Breast epithelium (tissue), 3 donors: ENCODE measurements around the gene THADA.

ENCODE experiments used
- POLR2A ChIP-seq: fragments of 450-650 bp; IDR thresholded peaks from one replicate; pipeline ENCODE4 v1.6.1; 2016; ENCODE audit warnings: antibody characterized with exemption, mild to moderate bottlenecking, moderate library complexity
- POLR2AphosphoS5 ChIP-seq, 3 donors: sonication (generic); formaldehyde crosslinking; IDR thresholded peaks; one replicate each; pipeline ENCODE4 v1.6.1; 2017; ENCODE audit warnings: antibody characterized with exemption in 3 of 3
- TF ChIP-seq, protein P1 (sequence below), 3 donors: fragments of 450-650 bp; IDR thresholded peaks; one replicate each; pipeline ENCODE4 v1.5.1; 2016 to 2017; ENCODE audit warnings: antibody characterized with exemption in 3 of 3, mild to moderate bottlenecking in 3 of 3, moderate library complexity in 3 of 3

DNA sequence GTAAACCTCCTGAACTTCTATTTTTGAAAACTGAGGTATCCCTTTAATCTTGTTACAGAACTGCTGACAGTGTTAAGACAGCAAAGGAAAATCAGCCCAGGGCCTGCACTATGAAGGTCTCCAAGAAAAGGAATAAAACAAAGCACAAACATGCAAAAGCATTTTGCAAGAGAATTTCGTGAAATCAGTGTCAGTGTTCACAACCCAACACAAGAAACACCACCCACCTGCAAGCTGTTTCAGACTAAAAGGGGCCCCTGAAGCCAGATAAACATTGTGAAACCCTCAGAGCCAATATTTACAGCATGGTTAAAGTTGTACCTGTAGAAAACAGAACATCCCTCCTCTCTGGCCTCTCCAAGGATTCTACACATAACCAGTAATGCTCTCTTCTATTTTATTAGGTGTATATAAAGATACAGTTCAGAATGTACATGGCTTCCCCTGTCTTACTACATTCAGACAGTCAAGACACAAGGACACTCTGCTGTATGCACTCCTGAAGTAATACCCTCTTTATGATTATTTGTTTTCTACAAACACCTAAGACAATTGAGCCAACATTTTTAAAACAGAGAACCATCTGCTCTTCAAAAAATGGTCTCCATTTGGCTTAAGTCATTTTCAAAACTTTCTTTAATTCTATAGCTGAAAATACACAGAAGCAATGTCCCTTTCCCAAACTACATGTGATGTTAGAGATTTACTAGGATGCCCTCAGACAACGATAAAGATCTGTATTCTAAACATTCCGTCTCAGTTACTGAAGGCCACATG lies 219.9 kb downstream of the THADA start:
- TF ChIP-seq POLR2A (no peak), POLR2AphosphoS5 (IDR thresholded peaks at IDR 0.05) (no peak)
- TF ChIP-seq, protein P1, sequence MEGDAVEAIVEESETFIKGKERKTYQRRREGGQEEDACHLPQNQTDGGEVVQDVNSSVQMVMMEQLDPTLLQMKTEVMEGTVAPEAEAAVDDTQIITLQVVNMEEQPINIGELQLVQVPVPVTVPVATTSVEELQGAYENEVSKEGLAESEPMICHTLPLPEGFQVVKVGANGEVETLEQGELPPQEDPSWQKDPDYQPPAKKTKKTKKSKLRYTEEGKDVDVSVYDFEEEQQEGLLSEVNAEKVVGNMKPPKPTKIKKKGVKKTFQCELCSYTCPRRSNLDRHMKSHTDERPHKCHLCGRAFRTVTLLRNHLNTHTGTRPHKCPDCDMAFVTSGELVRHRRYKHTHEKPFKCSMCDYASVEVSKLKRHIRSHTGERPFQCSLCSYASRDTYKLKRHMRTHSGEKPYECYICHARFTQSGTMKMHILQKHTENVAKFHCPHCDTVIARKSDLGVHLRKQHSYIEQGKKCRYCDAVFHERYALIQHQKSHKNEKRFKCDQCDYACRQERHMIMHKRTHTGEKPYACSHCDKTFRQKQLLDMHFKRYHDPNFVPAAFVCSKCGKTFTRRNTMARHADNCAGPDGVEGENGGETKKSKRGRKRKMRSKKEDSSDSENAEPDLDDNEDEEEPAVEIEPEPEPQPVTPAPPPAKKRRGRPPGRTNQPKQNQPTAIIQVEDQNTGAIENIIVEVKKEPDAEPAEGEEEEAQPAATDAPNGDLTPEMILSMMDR (IDR thresholded peaks at IDR 0.05), result no peak
